ENCODE data around the gene UBE2V1.

Gene UBE2V1

DNA sequence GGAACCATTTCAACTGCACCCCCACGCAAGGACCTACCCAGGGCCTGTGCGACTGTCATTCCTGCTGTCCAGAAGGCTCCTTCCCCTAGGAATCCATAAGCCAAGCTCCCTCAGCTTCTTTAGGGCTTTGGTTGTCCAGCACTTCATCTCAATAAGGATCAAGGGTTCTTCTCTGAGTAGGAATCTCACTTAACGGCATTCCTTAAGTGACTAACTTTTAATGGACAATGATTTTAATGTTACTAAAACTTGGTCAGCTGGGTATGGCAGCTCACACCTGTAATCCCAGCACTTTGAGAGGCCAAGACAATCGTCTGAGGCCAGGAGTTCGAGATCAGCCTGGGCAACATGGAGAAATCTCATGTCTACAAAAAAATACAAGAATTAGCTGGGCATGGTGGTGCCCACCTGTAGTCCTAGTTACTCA is 13.4 kb downstream of the UBE2V1 start:
- no peaks in the 10 kb centered on the region for H3F3A ChIP-seq (ENCODE audit: low read depth)
- no peak overlapping the region for H2AFZ ChIP-seq (ENCODE audit: low read length)
- H3K9me3 ChIP-seq (ENCODE audit: insufficient read depth, low read depth, low read length): no peaks in the 10 kb centered on the region
- no peak overlapping the region for H3K9ac ChIP-seq (ENCODE audit: low read depth, low read length, poor library complexity, severe bottlenecking)
- no peaks in the 10 kb centered on the region for H3K4me1 ChIP-seq (ENCODE audit: insufficient read depth, low read length, poor library complexity, severe bottlenecking)
- peaks cover 74% of the 10 kb centered on the region for H4K20me1 ChIP-seq (ENCODE audit: insufficient read depth, low read length, poor library complexity, severe bottlenecking)
- no peak overlapping the region for H3K4me3 ChIP-seq (ENCODE audit: low read length, poor library complexity, severe bottlenecking)
- H3K79me2 ChIP-seq (ENCODE audit: insufficient read depth, low read length): peaks cover 94% of the 10 kb centered on the region
- no peaks in the 10 kb centered on the region for H3K27me3 ChIP-seq (ENCODE audit: insufficient read depth, low read length, poor library complexity, severe bottlenecking)
- TF ChIP-seq EZH2phosphoT487 (IDR thresholded peaks at IDR 0.05; ENCODE audit: borderline replicate concordance): no peak
- TF ChIP-seq CTCF (conservative IDR thresholded peaks at IDR 0.05; ENCODE audit: low read length): no peak
- H3K4me2 ChIP-seq (ENCODE audit: low read depth, low read length, poor library complexity, severe bottlenecking): no peak overlapping the region
- H3K9me2 ChIP-seq (replicated peaks; ENCODE audit: low read depth, low read length): no peaks in the 10 kb centered on the region
- H3K36me3 ChIP-seq (ENCODE audit: insufficient read depth, low read length): peaks cover 45% of the 10 kb centered on the region; the same call in 1 of the 2 replicates

- Histone ChIP-seq H3K9me2 (replicated peaks; ENCODE audit: low read depth, low read length) (no peaks in the 10 kb centered on the region), H3K79me2 (ENCODE audit: insufficient read depth, low read length) (peaks cover 90% of the 10 kb centered on the region), H3K36me3 (ENCODE audit: insufficient read depth, low read length) (peaks cover 49% of the 10 kb centered on the region; the same call in 1 of the 2 replicates), H3F3A (ENCODE audit: low read depth) (no peaks in the 10 kb centered on the region), H3K27me3 (ENCODE audit: insufficient read depth, low read length, poor library complexity, severe bottlenecking) (no peaks in the 10 kb centered on the region), H3K4me1 (ENCODE audit: insufficient read depth, low read length, poor library complexity, severe bottlenecking) (no peaks in the 10 kb centered on the region), H4K20me1 (ENCODE audit: insufficient read depth, low read length, poor library complexity, severe bottlenecking) (peaks cover 78% of the 10 kb centered on the region), H3K9ac (ENCODE audit: low read depth, low read length, poor library complexity, severe bottlenecking) (no peak overlapping the region), H3K9me3 (ENCODE audit: insufficient read depth, low read depth, low read length) (no peaks in the 10 kb centered on the region), H2AFZ (ENCODE audit: low read length) (no peak overlapping the region), H3K4me2 (ENCODE audit: low read depth, low read length, poor library complexity, severe bottlenecking) (no peak overlapping the region), H3K4me3 (ENCODE audit: low read length, poor library complexity, severe bottlenecking) (no peak overlapping the region)
- TF ChIP-seq EZH2phosphoT487 (IDR thresholded peaks at IDR 0.05; ENCODE audit: borderline replicate concordance) (no peak), CTCF (conservative IDR thresholded peaks at IDR 0.05; ENCODE audit: low read length) (no peak)
Measured at GRCh38 chr20:50099113-50099512, 13.8 kb downstream of the UBE2V1 start.

GRCh38 chr20:50098259-50098658 is 14.7 kb downstream of the UBE2V1 start:
- no peaks in the 10 kb centered on the region for H3K27me3 ChIP-seq (ENCODE audit: insufficient read depth, low read length, poor library complexity, severe bottlenecking)
- H4K20me1 ChIP-seq (ENCODE audit: insufficient read depth, low read length, poor library complexity, severe bottlenecking): peaks cover 75% of the 10 kb centered on the region
- peaks cover 81% of the 10 kb centered on the region for H3K79me2 ChIP-seq (ENCODE audit: insufficient read depth, low read length)
- no peak overlapping the region for H2AFZ ChIP-seq (ENCODE audit: low read length)
- peaks cover 52% of the 10 kb centered on the region; the same call in 1 of the 2 replicates for H3K36me3 ChIP-seq (ENCODE audit: insufficient read depth, low read length)
- H3K9ac ChIP-seq (ENCODE audit: low read depth, low read length, poor library complexity, severe bottlenecking): no peak overlapping the region
- no peaks in the 10 kb centered on the region for H3K4me1 ChIP-seq (ENCODE audit: insufficient read depth, low read length, poor library complexity, severe bottlenecking)
- H3K9me3 ChIP-seq (ENCODE audit: insufficient read depth, low read depth, low read length): no peaks in the 10 kb centered on the region
- TF ChIP-seq EZH2phosphoT487 (IDR thresholded peaks at IDR 0.05; ENCODE audit: borderline replicate concordance) (no peak), CTCF (conservative IDR thresholded peaks at IDR 0.05; ENCODE audit: low read length) (no peak)
- H3K4me2 ChIP-seq (ENCODE audit: low read depth, low read length, poor library complexity, severe bottlenecking): no peak overlapping the region
- H3K9me2 ChIP-seq (replicated peaks; ENCODE audit: low read depth, low read length): no peaks in the 10 kb centered on the region
- no peak overlapping the region for H3K4me3 ChIP-seq (ENCODE audit: low read length, poor library complexity, severe bottlenecking)
- no peaks in the 10 kb centered on the region for H3F3A ChIP-seq (ENCODE audit: low read depth)
